IMR-90 (cell line): ENCODE results near the gene LRRC8C.

ENCODE experiments used
- BHLHE40 ChIP-seq: fragments of 150-350 bp; IDR thresholded peaks from 2 replicates; pipeline ENCODE4 v1.6.1; 2016; ENCODE audit warnings: mild to moderate bottlenecking, low read depth, low read length
- CEBPB ChIP-seq: IDR thresholded peaks from 2 replicates; pipeline ENCODE4 v1.6.1; 2012; ENCODE audit warnings: low read depth, low read length, improper control_type of control experiment
- FOS ChIP-seq: fragments of 150-350 bp; IDR thresholded peaks from 2 replicates; pipeline ENCODE4 v1.6.1; 2016; ENCODE audit warnings: low read depth, low read length
- MAFK ChIP-seq: IDR thresholded peaks from 2 replicates; pipeline ENCODE4 v1.6.1; 2012; ENCODE audit warnings: low read depth, low read length, improper control_type of control experiment
- MXI1 ChIP-seq: IDR thresholded peaks from 2 replicates; pipeline ENCODE4 v1.6.1; 2012; ENCODE audit warnings: low read depth, mild to moderate bottlenecking, low read length, moderate library complexity, borderline replicate concordance
- POLR2A ChIP-seq: IDR thresholded peaks from 2 replicates; pipeline ENCODE4 v1.6.1; 2012; ENCODE audit warnings: mild to moderate bottlenecking, low read depth, low read length
- RAD21 ChIP-seq: IDR thresholded peaks from 2 replicates; pipeline ENCODE4 v1.6.1; 2012; ENCODE audit warnings: low read length, improper control_type of control experiment
- RFX5 ChIP-seq: IDR thresholded peaks from 2 replicates; pipeline ENCODE4 v1.8.0; 2012; ENCODE audit warnings: low read depth, mild to moderate bottlenecking, low read length, moderate library complexity
- SMC3 ChIP-seq: fragments of 150-350 bp; IDR thresholded peaks from 2 replicates; pipeline ENCODE4 v1.6.1; 2016; ENCODE audit warnings: low read depth, mild to moderate bottlenecking, antibody characterized with exemption, low read length, moderate library complexity
- TF ChIP-seq, protein P1 (sequence below): conservative IDR thresholded peaks from 2 replicates; pipeline ENCODE4 v1.5.1; 2012; ENCODE audit warnings: mild to moderate bottlenecking, low read depth, low read length, improper control_type of control experiment
- TF ChIP-seq, protein P2 (sequence below): fragments of 150-350 bp; IDR thresholded peaks from 2 replicates; pipeline ENCODE4 v1.6.1; 2017; ENCODE audit warnings: mild to moderate bottlenecking, antibody characterized with exemption, low read length, low read depth
- TF ChIP-seq, protein P3 (sequence below): fragments of 150-350 bp; IDR thresholded peaks from 2 replicates; pipeline ENCODE4 v1.6.1; 2016; ENCODE audit warnings: low read depth, mild to moderate bottlenecking, low read length, moderate library complexity, borderline replicate concordance

DNA sequence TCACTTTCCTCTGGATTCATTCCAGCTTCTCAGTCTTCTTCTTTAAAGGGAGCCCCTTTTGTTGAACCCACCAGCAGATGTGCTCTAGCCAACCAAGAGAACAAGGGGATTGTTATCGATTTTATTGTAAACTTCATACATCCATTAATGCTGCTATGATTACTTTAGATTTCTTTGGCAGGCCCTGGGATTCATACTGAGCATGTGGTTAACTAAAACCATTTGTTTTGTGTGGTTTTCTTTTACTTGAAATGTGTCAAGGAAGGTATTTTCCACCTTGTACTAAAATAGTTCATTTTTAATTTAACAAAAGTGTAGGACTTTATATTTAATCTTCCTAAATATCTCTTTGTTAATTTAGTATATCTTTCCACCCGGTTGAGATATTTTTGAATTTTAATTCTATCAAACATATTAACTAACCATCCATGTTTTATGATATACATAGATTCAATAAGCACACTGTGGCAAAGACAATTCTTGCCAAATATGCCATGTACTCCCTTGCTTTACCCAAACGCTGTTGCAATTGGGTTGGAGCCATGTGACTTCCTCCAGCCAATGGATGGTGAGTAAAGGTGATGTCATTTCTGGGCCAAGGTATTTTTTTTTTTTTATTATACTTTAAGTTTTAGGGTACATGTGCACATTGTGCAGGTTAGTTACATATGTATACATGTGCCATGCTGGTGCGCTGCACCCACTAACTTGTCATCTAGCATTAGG lies 113.7 kb downstream of the LRRC8C start:
- TF ChIP-seq RAD21 (no peak), POLR2A (no peak), MXI1 (no peak), MAFK (no peak), SMC3 (no peak), BHLHE40 (no peak), CEBPB (no peak), RFX5 (no peak), FOS (no peak)
- TF ChIP-seq, protein P1, sequence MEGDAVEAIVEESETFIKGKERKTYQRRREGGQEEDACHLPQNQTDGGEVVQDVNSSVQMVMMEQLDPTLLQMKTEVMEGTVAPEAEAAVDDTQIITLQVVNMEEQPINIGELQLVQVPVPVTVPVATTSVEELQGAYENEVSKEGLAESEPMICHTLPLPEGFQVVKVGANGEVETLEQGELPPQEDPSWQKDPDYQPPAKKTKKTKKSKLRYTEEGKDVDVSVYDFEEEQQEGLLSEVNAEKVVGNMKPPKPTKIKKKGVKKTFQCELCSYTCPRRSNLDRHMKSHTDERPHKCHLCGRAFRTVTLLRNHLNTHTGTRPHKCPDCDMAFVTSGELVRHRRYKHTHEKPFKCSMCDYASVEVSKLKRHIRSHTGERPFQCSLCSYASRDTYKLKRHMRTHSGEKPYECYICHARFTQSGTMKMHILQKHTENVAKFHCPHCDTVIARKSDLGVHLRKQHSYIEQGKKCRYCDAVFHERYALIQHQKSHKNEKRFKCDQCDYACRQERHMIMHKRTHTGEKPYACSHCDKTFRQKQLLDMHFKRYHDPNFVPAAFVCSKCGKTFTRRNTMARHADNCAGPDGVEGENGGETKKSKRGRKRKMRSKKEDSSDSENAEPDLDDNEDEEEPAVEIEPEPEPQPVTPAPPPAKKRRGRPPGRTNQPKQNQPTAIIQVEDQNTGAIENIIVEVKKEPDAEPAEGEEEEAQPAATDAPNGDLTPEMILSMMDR = no peak
- TF ChIP-seq, protein P2, sequence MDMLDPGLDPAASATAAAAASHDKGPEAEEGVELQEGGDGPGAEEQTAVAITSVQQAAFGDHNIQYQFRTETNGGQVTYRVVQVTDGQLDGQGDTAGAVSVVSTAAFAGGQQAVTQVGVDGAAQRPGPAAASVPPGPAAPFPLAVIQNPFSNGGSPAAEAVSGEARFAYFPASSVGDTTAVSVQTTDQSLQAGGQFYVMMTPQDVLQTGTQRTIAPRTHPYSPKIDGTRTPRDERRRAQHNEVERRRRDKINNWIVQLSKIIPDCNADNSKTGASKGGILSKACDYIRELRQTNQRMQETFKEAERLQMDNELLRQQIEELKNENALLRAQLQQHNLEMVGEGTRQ = no peak
- TF ChIP-seq, protein P3, sequence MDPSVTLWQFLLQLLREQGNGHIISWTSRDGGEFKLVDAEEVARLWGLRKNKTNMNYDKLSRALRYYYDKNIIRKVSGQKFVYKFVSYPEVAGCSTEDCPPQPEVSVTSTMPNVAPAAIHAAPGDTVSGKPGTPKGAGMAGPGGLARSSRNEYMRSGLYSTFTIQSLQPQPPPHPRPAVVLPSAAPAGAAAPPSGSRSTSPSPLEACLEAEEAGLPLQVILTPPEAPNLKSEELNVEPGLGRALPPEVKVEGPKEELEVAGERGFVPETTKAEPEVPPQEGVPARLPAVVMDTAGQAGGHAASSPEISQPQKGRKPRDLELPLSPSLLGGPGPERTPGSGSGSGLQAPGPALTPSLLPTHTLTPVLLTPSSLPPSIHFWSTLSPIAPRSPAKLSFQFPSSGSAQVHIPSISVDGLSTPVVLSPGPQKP = no peak
